Gastroesophageal sphincter (tissue), 3 donors: ENCODE measurements around the gene GDF7.
"Not testable (repeated sequence)": the region's sequence is repeated elsewhere in the genome, so short reads cannot be mapped to it uniquely, and the experiment has no call there.

Experiments
- POLR2A ChIP-seq, 2 donors: fragments of 450-650 bp; IDR thresholded peaks; one replicate each; pipeline ENCODE4 v1.6.1; 2017; ENCODE audit warnings: antibody characterized with exemption in 2 of 2, mild to moderate bottlenecking in 2 of 2, moderate library complexity in 1 of 2
- POLR2AphosphoS5 ChIP-seq: sonication (generic); formaldehyde crosslinking; IDR thresholded peaks from one replicate; pipeline ENCODE4 v1.6.1; 2017; ENCODE audit warnings: antibody characterized with exemption
- TF ChIP-seq, protein P1 (sequence below), 4 experiments: fragments of 200-600 bp in 2 of 4; fragments of 450-650 bp in 2 of 4; sonication (generic) in 1 of 4; IDR thresholded peaks; one replicate each; pipeline ENCODE4 v1.5.1; 2017 to 2019; ENCODE audit warnings: antibody characterized with exemption in 4 of 4, mild to moderate bottlenecking in 2 of 4, moderate library complexity in 2 of 4

DNA sequence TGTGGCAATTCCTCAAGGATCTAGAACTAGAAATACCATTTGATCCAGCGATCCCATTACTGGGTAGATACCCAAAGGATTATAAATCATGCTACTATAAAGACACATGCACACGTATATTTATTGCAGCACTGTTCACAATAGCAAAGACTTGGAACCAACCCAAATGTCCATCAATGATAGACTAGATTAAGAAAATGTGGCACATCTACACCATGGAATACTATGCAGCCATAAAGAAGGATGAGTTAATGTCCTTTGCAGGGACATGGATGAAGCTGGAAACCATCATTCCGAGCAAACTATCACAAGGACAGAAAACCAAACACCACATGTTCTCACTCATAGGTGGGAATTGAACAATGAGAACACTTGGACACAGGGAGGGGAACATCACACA is 49.2 kb downstream of the GDF7 start:
- TF ChIP-seq POLR2AphosphoS5; POLR2A (IDR thresholded peaks at IDR 0.05): not testable (repeated sequence)
- TF ChIP-seq, protein P1, sequence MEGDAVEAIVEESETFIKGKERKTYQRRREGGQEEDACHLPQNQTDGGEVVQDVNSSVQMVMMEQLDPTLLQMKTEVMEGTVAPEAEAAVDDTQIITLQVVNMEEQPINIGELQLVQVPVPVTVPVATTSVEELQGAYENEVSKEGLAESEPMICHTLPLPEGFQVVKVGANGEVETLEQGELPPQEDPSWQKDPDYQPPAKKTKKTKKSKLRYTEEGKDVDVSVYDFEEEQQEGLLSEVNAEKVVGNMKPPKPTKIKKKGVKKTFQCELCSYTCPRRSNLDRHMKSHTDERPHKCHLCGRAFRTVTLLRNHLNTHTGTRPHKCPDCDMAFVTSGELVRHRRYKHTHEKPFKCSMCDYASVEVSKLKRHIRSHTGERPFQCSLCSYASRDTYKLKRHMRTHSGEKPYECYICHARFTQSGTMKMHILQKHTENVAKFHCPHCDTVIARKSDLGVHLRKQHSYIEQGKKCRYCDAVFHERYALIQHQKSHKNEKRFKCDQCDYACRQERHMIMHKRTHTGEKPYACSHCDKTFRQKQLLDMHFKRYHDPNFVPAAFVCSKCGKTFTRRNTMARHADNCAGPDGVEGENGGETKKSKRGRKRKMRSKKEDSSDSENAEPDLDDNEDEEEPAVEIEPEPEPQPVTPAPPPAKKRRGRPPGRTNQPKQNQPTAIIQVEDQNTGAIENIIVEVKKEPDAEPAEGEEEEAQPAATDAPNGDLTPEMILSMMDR (IDR thresholded peaks at IDR 0.05) = not testable (repeated sequence)
